Prostate gland (tissue), 2 donors: ENCODE data around the gene LGR4.

Experiments
- POLR2A ChIP-seq: fragments of 450-650 bp; IDR thresholded peaks from one replicate; pipeline ENCODE4 v1.6.1; 2016; ENCODE audit warnings: antibody characterized with exemption, mild to moderate bottlenecking
- TF ChIP-seq, protein P1 (sequence below), 4 experiments: fragments of 200-600 bp in 2 of 4; fragments of 450-650 bp in 2 of 4; sonication (generic) in 2 of 4; IDR thresholded peaks; 1 replicate in 3 of 4; 2 replicates in 1 of 4; pipeline ENCODE4 v1.5.1; 2016 to 2019; ENCODE audit warnings: antibody characterized with exemption in 4 of 4, mild to moderate bottlenecking in 2 of 4, moderate library complexity in 2 of 4

DNA sequence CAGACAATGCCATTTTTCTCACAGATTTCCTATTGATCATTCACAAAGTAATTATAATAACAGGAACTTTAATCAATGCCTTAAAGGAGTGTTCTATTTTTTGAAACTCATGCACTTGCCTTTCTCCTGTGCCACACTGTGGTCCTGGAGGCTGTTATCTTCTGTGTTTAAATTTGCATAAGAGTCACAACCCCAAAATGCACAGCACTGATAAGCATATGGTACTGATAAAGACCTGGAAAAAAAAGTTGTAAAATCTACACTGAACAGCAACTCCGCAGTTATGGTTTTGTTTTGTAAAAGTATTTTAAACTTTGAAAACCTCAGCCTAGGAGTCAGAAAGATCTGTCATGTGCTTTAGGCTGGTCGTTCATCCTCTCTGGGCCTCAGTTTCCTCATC is 100.4 kb downstream of the LGR4 start:
- TF ChIP-seq POLR2A, result no peak
- TF ChIP-seq, protein P1, sequence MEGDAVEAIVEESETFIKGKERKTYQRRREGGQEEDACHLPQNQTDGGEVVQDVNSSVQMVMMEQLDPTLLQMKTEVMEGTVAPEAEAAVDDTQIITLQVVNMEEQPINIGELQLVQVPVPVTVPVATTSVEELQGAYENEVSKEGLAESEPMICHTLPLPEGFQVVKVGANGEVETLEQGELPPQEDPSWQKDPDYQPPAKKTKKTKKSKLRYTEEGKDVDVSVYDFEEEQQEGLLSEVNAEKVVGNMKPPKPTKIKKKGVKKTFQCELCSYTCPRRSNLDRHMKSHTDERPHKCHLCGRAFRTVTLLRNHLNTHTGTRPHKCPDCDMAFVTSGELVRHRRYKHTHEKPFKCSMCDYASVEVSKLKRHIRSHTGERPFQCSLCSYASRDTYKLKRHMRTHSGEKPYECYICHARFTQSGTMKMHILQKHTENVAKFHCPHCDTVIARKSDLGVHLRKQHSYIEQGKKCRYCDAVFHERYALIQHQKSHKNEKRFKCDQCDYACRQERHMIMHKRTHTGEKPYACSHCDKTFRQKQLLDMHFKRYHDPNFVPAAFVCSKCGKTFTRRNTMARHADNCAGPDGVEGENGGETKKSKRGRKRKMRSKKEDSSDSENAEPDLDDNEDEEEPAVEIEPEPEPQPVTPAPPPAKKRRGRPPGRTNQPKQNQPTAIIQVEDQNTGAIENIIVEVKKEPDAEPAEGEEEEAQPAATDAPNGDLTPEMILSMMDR (IDR thresholded peaks at IDR 0.05), result no peak
